Measurements from ENCODE around the gene KIF26B.
"Not testable (repeated sequence)": the region's sequence is repeated elsewhere in the genome, so short reads cannot be mapped to it uniquely, and the experiment has no call there.

KIF26B gene

DNA sequence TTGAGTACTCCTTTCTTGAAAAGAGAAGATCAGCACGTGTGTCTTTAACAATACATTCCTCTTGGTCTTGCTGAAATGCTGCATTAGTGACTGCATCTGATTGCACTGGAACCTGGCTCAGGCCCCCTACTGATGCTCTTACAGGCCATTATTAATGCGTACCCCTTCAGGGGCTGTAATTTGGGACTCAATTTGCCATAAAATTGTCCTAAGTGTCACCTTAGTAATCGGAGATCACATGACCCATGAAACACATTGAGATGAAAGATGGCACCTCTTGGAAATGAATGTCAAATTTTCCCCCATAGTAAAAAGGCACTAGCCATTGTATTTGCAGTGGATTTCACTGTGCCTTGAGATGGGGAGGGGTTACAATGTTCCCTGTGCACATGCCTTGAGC lies 563.3 kb downstream of the KIF26B start:
- DNase-seq = no peak

DNA sequence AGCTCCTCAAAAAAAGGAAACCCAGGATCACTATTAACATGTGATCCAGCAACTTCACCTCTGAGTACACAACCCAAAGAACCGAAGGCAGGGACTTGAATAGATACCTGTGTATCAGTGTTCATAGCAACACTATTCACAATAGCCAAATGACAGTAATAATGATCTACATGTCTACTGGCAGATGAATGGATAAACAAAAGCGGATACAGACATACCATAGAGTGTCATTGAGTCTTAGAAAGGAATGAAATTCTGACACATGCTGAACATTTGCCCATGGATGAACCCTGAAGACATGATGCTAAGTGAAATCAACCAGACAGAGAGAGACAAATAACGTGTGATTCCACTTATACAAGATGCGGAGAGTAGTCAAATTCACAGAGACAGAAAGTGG lies 564.2 kb downstream of the KIF26B start:
- no peak for DNase-seq

DNA sequence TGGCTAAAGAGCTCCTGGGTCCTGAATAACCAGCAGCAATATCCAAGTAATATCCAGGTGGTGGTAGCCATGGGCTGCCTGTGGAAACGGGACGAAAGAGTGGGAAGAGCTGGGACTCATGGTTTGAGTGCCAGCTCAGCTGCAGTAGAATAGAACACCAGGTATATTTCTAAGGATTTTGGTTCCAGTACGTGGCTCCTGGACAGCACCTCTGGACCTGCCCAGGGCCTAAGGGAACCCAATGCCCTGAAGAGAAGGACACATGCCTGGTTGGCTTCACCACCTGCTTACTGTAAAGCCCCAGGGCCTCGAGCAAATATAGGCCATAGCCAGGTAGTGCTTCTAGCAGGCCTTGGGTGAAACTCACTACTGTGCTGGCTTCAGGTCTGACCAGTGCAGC lies 566.7 kb downstream of the KIF26B start:
- no peak for DNase-seq

DNA sequence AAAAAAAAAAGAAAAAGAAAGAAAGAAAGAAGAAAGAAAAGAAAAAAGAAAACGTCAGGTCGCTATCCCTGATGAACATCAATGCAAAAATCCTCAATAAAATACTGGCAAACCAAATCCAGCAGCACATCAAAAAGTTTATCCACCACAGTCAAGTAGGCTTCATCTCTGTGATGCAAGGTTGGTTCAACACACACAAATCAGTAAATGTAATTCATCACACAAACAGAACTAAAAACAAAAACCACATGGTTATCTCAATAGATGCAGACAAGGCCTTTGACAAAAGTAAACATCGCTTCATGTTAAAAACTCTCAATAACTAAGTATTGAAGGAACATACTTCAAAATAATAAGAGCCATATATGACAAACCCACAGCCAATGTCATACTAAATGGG lies 573.2 kb downstream of the KIF26B start:
- not testable (repeated sequence) for DNase-seq

DNA sequence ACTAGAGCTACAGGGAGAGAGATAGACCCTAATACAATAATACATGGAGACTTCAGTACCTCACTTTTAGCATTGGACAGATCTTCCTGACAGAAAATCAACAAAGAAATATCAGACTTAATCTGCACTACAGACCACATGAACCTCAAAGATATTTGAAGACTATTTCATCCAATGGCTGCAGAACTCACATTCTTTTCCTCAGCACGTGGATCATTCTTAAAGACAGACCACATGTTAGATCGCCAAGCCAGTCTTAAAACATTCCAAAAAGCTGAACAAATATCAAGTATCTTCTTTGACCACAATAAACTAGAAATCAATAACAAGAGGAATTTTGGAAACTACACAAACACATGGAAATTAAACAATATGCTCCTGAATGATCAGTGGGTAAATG lies 576.0 kb downstream of the KIF26B start:
- no peak for DNase-seq

DNA sequence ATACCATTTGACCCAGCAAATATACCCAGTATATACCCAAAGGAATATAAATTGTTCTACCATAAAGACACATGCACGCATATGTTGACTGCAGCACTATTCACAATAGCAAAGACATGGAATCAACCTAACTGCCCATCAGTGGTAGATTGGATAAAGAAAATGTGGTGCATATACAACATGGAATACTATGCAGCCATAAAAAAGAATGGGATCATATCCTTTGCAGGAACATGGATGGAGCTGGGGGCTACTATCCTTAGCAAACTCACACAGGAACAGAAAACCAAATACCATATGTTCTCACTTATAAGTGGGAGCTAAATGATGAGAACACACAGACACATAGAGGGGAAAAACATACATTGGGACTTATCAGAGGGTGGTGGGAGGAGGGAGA lies 585.6 kb downstream of the KIF26B start:
- not testable (repeated sequence) for DNase-seq

DNA sequence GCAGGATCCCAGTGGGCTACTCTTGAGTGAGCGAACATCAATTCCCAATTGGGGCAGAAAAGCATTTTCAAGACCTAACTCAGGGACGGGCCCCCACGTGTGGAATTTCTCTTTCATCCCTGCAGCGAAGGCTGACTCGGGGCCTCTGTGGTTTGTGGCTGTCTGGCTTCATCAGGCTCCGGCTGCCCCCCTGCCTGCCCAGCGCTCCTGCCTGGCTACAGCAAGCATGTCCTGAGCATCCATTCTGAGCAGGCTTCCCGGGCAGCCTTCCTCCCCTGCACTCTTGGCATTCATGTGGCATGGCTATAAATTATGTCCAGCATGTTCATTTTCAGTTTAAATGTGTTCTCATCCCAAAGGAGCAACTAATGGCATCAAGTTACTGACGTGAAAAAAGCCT lies 588.1 kb downstream of the KIF26B start:
- DNase-seq = no peak

DNA sequence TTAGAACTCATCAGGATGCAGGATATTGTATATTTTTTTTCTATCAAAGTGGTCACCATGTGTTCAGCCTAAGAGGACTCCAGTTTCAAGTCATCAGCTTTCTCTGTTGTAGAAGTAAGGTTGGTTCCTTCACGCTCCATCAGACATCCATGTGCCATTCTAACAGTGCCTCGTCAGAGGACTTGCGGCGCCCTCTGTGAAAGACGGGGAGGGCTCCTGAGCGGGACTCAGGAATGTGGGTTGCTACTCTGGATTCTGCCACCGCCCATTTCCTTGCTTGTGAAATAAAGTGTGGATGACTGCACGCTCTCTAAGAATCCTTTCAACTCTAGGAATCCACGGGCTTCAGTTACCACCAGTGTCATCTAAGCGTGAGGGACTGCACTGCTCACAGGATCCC lies 593.5 kb downstream of the KIF26B start:
- no peak for DNase-seq

DNA sequence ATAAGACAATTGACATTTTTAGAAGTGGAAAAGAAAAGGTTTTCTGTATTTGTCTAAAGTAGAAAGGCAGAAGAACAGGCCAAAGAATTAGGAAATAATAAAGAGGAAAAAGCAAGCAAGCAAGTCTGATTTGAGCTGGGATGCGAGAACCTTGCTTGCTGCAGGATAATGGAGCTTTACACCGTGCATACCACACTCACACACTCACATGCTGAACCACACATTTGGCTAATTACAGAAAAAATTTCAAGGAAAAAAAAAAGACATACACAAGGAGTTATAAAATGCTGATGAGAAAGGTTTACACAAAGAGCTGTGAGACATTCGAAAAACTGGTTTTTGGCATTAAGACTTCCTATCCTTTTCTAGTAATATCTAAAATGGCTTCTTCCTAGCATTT lies 593.9 kb downstream of the KIF26B start:
- no peak for DNase-seq

DNA sequence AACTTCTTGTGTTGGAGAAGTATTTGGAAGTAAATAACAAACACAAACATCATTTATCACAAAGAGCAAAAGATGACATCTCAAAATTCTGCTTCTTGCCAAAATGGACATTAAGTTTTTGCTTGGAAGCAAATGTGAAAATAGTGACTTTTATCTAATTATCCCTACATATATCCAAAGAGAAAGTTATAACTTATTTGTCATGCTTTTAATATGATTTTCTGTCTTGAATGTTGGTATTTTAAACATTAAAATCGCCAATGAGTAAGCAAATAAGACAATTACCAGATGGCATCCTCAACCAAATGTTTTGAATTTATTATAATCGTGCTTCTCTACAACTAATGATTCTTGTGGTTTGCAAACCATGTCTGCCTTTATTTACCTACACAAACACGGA lies 594.3 kb downstream of the KIF26B start:
- no peak for DNase-seq

DNA sequence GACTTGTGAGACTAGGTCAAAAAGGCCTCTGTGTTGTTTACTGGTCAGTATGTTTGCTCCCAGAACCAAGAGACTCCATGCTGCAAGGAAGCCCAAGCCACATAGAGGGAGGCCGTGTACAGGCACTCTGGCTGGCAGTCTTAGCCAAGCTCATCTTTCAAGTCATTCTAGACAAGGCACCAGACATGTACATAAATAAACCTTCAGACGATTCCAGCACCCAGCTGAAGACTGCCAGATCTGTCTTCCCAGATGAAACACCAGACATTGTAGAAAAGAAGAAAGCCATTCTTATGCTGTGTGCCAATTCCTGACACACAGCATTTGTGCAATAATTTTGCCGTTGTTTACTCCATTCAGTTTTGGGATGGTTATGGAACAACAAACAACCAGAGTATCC lies 595.5 kb downstream of the KIF26B start:
- DNase-seq = no peak

DNA sequence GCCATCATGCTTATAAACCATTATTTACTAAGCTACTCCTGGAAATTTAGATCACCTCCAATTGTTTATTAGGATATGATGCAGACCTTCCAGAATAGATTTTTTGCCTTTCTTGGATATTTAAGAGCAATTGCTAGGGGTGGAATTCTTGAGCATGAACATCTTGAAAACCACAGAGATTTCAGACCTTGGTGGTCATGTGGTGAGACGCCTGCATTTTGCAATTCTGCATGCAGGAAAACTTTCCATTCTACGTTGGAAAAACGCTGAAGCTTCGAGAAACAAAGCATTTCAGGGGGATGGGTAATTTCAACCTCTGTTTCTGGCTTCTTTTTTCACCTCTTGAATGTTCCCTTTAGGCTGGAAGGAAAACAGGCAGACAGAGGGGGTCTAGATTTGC lies 596.3 kb downstream of the KIF26B start:
- DNase-seq = no peak

DNA sequence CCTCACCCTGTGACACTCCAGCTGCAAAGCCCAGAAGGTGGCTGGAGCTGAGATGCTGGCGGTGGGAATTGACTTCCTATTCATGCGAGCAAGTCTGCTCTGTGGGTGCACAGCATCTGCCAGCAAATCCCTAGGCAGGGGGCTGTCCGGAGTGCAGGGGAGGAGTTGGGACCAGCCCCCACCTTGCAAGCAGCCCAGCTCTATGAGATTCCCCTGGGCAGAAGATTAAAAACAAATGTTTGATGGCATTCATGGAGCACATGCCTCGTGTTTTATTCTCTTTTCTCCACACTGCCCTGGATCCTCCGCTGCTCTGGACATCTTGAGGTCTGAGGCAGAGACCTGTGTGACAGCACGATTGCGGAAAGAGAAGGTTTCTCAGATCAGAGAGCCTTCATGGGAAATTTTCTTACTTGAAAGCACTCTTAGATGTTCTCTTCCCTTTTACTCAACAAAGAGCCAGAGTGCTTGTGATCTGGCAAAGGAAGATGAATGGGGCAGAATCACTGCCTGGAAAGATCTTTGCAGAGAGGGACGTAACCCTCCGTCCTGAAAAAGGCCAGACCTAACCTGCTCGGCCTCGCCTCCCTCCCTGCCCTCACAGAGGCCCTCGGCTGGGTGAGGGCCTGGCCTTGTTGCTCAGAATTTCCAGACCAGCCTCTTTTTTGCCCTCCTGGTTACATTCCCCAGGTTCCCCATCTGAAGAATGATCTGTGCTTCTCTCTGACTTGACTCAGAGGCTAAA lies 597.1 kb downstream of the KIF26B start:
- DNase-seq = no peak

DNA sequence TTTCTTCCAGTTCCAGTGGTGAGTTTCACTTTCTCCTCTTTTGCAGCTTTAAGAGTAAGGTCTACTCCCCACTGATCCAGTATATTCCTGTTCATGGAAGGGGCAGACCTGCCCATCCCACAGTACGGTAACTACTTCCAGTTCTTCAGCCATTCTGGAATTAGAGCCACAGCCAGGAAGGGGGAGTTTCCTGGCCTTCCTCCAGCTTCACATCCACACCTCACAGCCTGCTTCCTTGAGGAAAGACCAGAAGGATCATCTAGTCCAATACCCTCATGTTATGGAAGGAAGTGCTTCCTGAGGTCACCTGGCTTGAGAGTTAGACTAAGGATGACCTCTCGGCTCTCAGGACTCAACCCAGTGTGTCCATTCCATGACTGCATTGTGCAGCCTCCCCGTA lies 597.8 kb downstream of the KIF26B start:
- no peak for DNase-seq

DNA sequence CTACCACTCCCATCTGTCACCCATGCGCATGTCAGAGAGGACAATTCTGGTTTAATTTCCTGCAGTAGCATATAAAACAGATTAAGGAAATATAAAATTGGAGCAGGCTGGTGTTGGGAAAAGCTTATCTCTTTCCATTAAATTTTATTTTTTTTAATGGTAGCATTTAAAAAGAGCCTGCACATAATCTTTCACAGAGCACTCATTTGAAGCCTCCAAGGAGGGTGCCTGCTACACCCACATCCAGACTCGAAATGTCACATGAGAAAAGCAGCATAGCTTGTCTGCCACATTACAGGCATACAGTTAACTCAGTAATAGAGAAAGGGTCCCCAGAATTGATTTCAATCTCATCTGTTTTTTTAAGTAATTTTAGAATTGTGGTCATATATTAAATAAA lies 599.0 kb downstream of the KIF26B start:
- no peak for DNase-seq

DNA sequence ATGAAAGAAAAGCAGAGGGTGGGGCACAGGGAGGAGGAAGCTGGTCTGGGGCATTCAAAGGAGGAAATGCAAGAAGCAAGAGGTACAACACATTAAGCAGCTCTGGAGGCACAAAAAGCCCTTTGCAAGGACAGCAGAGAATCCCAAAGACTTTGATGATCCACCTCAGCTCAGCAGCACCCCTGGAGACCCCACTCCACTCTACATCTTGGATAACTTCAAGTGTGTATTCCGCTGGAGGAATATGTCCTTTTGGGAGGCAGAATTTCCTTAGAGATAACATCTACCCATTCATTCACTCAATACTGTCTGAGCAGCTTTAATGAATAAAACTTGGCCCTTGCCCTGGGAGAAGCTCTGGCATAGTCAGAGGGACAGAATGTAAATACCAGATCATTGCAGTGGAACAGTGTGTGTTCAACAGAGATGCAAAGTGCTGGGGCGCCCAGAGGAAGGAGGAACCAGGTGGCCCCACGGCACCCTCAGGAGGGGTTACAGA lies 599.7 kb downstream of the KIF26B start:
- DNase-seq = no peak

Measured in CD4-positive, alpha-beta T cell treated with Interleukin-12 subunit alpha and Interleukin-12 subunit beta, for 1 hour (primary cell).